ENCODE data around the gene MAP3K1. TPM values are rescaled to one million over a fixed set of nuclear protein-coding genes. Genes with fewer than 3 reads are reported as not detected.

The MAP3K1 gene
- total and polyA plus RNA-seq, 5 donors from 2014 or later: 64.3 to 110 (median 81.1) TPM

DNA sequence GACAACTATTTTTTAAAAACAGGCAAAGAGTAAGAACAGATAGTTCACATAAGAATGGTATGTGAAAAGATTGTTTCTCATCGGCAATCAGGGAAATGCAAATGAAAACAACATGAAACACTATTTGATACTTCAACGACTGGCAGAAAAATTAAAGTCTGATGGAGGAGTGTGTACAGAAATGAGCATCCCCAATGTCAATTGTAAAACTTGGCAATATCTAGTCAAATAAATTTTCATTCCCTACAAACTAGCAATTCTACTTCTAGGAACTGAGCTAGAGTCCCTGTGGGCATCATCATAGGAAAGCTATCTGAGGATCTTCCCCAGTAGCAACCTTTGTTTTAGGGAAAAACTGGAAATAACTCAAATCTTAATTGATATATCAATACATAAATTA, 29.0 kb upstream of the MAP3K1 start:
- peaks cover 4% of the 10 kb centered on the region for H3K27me3 Mint-ChIP-seq
- H3K36me3 Mint-ChIP-seq: no peaks in the 10 kb centered on the region
- no peak overlapping the region for H3K27ac ChIP-seq (ENCODE audit: insufficient read depth, low read length, poor library complexity, severe bottlenecking)
- no peaks in the 10 kb centered on the region for H3K9me3 ChIP-seq (ENCODE audit: control insufficient read depth in 2 of 2, low read length in 2 of 2)
- no peak overlapping the region for H3K4me3 Mint-ChIP-seq
- peaks cover 1 to 9% (median 3%) of the 10 kb centered on the region in 4 donors for H3K4me1 Mint-ChIP-seq
- no peaks in the 10 kb centered on the region for H3K36me3 ChIP-seq (ENCODE audit: control insufficient read depth, insufficient read depth, low read length)
- DNase-seq: no peak
- H3K27me3 ChIP-seq (ENCODE audit: control insufficient read depth, insufficient read depth, low read length): no peaks in the 10 kb centered on the region
- H3K4me3 ChIP-seq (ENCODE audit: low read depth, low read length): no peak overlapping the region
- H3K27ac Mint-ChIP-seq: no peak overlapping the region
- ATAC-seq (ENCODE audit: low read depth in 2 of 2): no peak
- H3K4me1 ChIP-seq (ENCODE audit: control insufficient read depth, insufficient read depth, low read length, poor library complexity, severe bottlenecking): no peaks in the 10 kb centered on the region
- no peaks in the 10 kb centered on the region for H3K9me3 Mint-ChIP-seq

DNA sequence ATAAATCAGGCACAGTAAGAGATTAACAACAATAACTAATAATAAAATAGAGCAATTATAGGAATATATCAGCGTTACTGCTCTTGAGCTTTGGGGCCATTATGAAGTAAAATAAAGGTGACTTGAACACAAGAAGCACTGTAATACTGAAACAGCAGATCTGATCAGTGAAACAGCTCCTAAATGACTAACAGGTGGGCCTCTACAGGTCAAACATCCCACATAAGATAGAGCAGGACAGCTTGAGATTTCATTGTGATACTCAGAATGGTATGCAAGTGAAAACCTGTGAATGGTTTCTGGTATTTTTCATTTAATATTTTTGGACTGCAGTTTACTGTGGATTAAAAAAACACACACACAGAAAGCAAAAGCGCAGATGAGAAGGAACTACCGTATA, 24.0 kb upstream of the MAP3K1 start:
- Mint-ChIP-seq H3K9me3 (no peaks in the 10 kb centered on the region), H3K27ac (peak overlapping the region in 2 of 3 donors; percentile 64 to 73), H3K4me3 (peak overlapping the region in 1 of 4 donors; percentile 88), H3K4me1 (peaks cover 5 to 11% (median 7%) of the 10 kb centered on the region in 4 donors), H3K27me3 (peaks cover 5% of the 10 kb centered on the region), H3K36me3 (no peaks in the 10 kb centered on the region)
- Histone ChIP-seq H3K36me3 (ENCODE audit: control insufficient read depth, insufficient read depth, low read length) (no peaks in the 10 kb centered on the region), H3K27me3 (ENCODE audit: control insufficient read depth, insufficient read depth, low read length) (no peaks in the 10 kb centered on the region), H3K27ac (ENCODE audit: insufficient read depth, low read length, poor library complexity, severe bottlenecking) (no peak overlapping the region), H3K4me3 (ENCODE audit: low read depth, low read length) (no peak overlapping the region), H3K4me1 (ENCODE audit: control insufficient read depth, insufficient read depth, low read length, poor library complexity, severe bottlenecking) (no peaks in the 10 kb centered on the region), H3K9me3 (ENCODE audit: control insufficient read depth in 2 of 2, low read length in 2 of 2) (no peaks in the 10 kb centered on the region)
- DNase-seq: peak in 1 of 3 donors; percentile 33
- no peak for ATAC-seq (ENCODE audit: low read depth in 2 of 2)

DNA sequence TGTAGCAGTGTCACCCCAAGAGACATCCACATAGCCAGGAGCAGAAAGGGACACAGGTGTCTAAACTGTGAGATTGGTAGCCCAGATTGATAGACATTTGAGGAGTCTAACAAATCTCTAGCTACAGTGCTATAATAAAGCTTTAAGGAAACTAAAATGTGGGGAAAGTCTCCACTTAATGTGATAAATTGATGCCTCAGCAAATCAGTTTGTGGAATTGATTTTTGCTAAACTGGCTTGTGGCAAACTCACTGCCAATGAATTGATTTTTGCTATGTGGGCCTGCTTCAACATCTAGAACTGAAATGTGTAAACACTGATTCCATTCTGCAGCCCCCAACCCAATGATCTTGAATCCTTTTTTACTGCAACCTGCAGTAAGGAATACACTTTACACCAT, 16.8 kb upstream of the MAP3K1 start:
- no peak for ATAC-seq (ENCODE audit: low read depth in 2 of 2)
- H3K36me3 ChIP-seq (ENCODE audit: control insufficient read depth, insufficient read depth, low read length): no peaks in the 10 kb centered on the region

DNA sequence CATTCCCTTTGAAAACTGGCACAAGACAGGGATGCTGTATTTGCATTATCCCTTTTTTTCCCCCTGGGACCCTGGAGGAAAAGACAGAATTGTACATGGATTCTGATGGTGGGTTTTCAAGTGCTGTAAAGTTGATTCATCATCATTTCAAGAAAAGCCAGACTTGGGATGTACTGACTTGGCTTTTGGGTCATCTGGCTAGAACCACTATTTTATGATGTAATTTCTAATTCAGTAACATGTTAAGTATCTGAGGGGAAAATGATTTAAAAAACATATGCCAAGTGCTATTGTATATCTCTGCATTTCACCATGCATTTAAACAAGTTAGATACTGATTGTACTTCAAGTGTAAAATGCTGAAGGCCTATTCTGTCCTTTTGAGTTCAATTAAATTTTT, 15.2 kb upstream of the MAP3K1 start:
- Mint-ChIP-seq H3K4me3 (no peak overlapping the region), H3K27ac (no peak overlapping the region), H3K27me3 (peaks cover 21% of the 10 kb centered on the region), H3K4me1 (peaks cover 10 to 17% (median 14%) of the 10 kb centered on the region in 4 donors), H3K9me3 (no peaks in the 10 kb centered on the region), H3K36me3 (no peaks in the 10 kb centered on the region)
- DNase-seq (no peak), ATAC-seq (ENCODE audit: low read depth in 2 of 2) (no peak)
- Histone ChIP-seq H3K4me1 (ENCODE audit: control insufficient read depth, insufficient read depth, low read length, poor library complexity, severe bottlenecking) (peaks cover 10% of the 10 kb centered on the region), H3K4me3 (ENCODE audit: low read depth, low read length) (no peak overlapping the region), H3K9me3 (ENCODE audit: control insufficient read depth in 2 of 2, low read length in 2 of 2) (no peaks in the 10 kb centered on the region), H3K27me3 (ENCODE audit: control insufficient read depth, insufficient read depth, low read length) (no peaks in the 10 kb centered on the region), H3K36me3 (ENCODE audit: control insufficient read depth, insufficient read depth, low read length) (no peaks in the 10 kb centered on the region), H3K27ac (ENCODE audit: insufficient read depth, low read length, poor library complexity, severe bottlenecking) (no peak overlapping the region)

More for the DNA sequence above, 16.8 kb upstream of the MAP3K1 start:
- H3K27ac Mint-ChIP-seq: no peak overlapping the region
- H3K27ac ChIP-seq (ENCODE audit: insufficient read depth, low read length, poor library complexity, severe bottlenecking): no peak overlapping the region
- H3K27me3 ChIP-seq (ENCODE audit: control insufficient read depth, insufficient read depth, low read length): no peaks in the 10 kb centered on the region
- H3K4me3 ChIP-seq (ENCODE audit: low read depth, low read length): no peak overlapping the region
- H3K9me3 Mint-ChIP-seq: no peaks in the 10 kb centered on the region
- H3K4me1 ChIP-seq (ENCODE audit: control insufficient read depth, insufficient read depth, low read length, poor library complexity, severe bottlenecking): peaks cover 1% of the 10 kb centered on the region
- no peak for DNase-seq
- H3K27me3 Mint-ChIP-seq: peaks cover 21% of the 10 kb centered on the region
- H3K4me1 Mint-ChIP-seq: peaks cover under 1 to 6% (median 5%) of the 10 kb centered on the region in 4 donors
- no peaks in the 10 kb centered on the region for H3K36me3 Mint-ChIP-seq
- no peak overlapping the region for H3K4me3 Mint-ChIP-seq
- no peaks in the 10 kb centered on the region for H3K9me3 ChIP-seq (ENCODE audit: control insufficient read depth in 2 of 2, low read length in 2 of 2)

DNA sequence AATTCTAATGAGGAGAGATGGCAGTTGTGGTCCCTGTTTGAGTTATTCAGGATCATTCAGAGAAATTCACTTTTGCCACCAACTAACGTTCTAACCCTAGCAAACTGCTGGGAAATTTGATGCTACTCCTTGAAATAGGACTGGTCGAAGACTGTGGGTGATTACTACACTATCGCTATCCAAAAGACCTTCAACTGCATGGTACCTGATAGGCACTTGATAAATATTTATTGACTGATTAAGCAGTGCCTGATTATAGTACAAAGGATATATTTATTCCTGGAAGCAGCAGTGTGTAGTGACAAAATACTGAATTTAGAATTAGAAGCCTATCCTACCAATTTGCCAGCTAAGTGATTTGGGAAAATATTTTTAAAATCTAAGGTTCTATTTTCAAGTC, 14.1 kb upstream of the MAP3K1 start:
- Histone ChIP-seq H3K4me1 (ENCODE audit: control insufficient read depth, insufficient read depth, low read length, poor library complexity, severe bottlenecking) (peaks cover 10% of the 10 kb centered on the region), H3K9me3 (ENCODE audit: control insufficient read depth in 2 of 2, low read length in 2 of 2) (no peaks in the 10 kb centered on the region), H3K36me3 (ENCODE audit: control insufficient read depth, insufficient read depth, low read length) (no peaks in the 10 kb centered on the region), H3K27ac (ENCODE audit: insufficient read depth, low read length, poor library complexity, severe bottlenecking) (no peak overlapping the region), H3K27me3 (ENCODE audit: control insufficient read depth, insufficient read depth, low read length) (no peaks in the 10 kb centered on the region), H3K4me3 (ENCODE audit: low read depth, low read length) (no peak overlapping the region)
- Mint-ChIP-seq H3K4me1 (peaks cover 8 to 17% (median 13%) of the 10 kb centered on the region in 4 donors), H3K9me3 (no peaks in the 10 kb centered on the region), H3K4me3 (no peak overlapping the region), H3K27me3 (peaks cover 17% of the 10 kb centered on the region), H3K27ac (no peak overlapping the region), H3K36me3 (no peaks in the 10 kb centered on the region)
- DNase-seq (no peak), ATAC-seq (ENCODE audit: low read depth in 2 of 2) (no peak)

DNA sequence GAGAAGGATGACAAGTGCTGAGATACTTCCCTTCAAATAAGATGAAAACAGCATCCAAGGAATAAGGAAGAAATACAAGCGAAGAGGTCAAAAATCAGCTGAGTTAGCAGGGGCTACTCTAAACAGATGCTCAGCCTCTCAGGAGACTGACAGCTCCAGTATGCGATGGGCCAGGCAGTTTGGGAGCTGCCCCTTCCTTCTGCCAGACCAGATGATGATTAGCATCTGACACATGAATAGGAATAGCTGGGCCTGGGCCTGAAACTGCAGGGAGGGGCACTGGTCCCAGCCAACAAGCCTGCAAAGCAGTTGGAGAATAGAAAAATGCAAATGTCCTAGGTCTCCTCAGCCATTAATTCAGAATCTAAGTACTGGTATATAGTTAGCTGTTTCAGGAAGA, 13.1 kb upstream of the MAP3K1 start:
- H3K27ac Mint-ChIP-seq: no peak overlapping the region
- no peak for DNase-seq
- no peaks in the 10 kb centered on the region for H3K27me3 ChIP-seq (ENCODE audit: control insufficient read depth, insufficient read depth, low read length)
- peaks cover 8 to 17% (median 13%) of the 10 kb centered on the region in 4 donors for H3K4me1 Mint-ChIP-seq
- no peak overlapping the region for H3K27ac ChIP-seq (ENCODE audit: insufficient read depth, low read length, poor library complexity, severe bottlenecking)
- no peak overlapping the region for H3K4me3 Mint-ChIP-seq
- no peak overlapping the region for H3K4me3 ChIP-seq (ENCODE audit: low read depth, low read length)
- H3K27me3 Mint-ChIP-seq: peaks cover 11% of the 10 kb centered on the region
- no peak for ATAC-seq (ENCODE audit: low read depth in 2 of 2)
- peaks cover 10% of the 10 kb centered on the region for H3K4me1 ChIP-seq (ENCODE audit: control insufficient read depth, insufficient read depth, low read length, poor library complexity, severe bottlenecking)
- no peaks in the 10 kb centered on the region for H3K36me3 Mint-ChIP-seq
- H3K9me3 ChIP-seq (ENCODE audit: control insufficient read depth in 2 of 2, low read length in 2 of 2): no peaks in the 10 kb centered on the region
- H3K36me3 ChIP-seq (ENCODE audit: control insufficient read depth, insufficient read depth, low read length): no peaks in the 10 kb centered on the region
- no peaks in the 10 kb centered on the region for H3K9me3 Mint-ChIP-seq

DNA sequence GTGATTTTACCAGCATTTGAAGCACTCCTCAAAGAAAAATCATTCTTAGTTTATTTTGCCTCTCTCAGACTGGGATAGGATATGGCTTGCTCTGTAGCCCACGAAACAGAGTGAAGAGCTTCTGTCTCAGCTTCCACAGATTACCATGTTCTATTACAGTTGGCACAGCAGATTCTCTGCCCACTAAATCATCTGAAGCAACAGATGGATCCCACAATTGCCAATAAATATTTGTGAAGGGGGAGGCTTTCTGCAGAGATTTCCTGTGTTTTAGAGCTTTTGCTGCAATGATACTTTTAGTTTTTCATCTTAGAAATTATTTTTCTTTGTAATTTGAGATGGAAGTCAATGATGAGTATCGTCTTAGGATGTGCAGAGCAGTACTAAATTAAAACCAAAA, 12.3 kb upstream of the MAP3K1 start:
- H3K27ac Mint-ChIP-seq: peak overlapping the region; percentile 16 to 86 (median 67)
- ATAC-seq (ENCODE audit: low read depth in 2 of 2) (no peak), DNase-seq (no peak)
- H3K27me3 ChIP-seq (ENCODE audit: control insufficient read depth, insufficient read depth, low read length): no peaks in the 10 kb centered on the region
- no peaks in the 10 kb centered on the region for H3K36me3 ChIP-seq (ENCODE audit: control insufficient read depth, insufficient read depth, low read length)
- no peak overlapping the region for H3K4me3 Mint-ChIP-seq
- H3K4me3 ChIP-seq (ENCODE audit: low read depth, low read length): no peak overlapping the region
- no peaks in the 10 kb centered on the region for H3K36me3 Mint-ChIP-seq
- peaks cover 9% of the 10 kb centered on the region for H3K27me3 Mint-ChIP-seq
- H3K27ac ChIP-seq (ENCODE audit: insufficient read depth, low read length, poor library complexity, severe bottlenecking): no peak overlapping the region
- H3K9me3 ChIP-seq (ENCODE audit: control insufficient read depth in 2 of 2, low read length in 2 of 2): no peaks in the 10 kb centered on the region
- H3K4me1 Mint-ChIP-seq: peaks cover 8 to 21% (median 15%) of the 10 kb centered on the region in 4 donors
- H3K9me3 Mint-ChIP-seq: no peaks in the 10 kb centered on the region
- H3K4me1 ChIP-seq (ENCODE audit: control insufficient read depth, insufficient read depth, low read length, poor library complexity, severe bottlenecking): peaks cover 10% of the 10 kb centered on the region

DNA sequence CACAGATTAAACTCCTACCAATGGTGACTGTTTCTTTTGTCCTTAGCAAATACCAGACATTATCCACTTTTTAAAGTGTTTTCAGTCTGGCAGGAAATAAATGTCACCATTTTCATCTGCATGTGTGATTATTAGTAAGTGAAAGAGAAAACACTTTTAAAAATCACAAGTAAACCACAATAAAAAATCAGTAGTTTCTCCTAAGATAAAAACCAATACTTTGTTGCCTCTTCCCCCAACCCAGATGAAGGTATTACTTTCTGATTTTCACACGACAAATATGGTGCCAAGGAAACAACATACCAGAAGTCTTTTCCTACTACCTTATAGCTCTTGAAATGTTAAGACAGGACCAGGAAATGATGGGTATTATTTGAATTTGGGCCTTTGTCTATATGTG, 11.5 kb upstream of the MAP3K1 start:
- Mint-ChIP-seq H3K4me1 (peaks cover 8 to 24% (median 14%) of the 10 kb centered on the region in 4 donors), H3K4me3 (no peak overlapping the region), H3K9me3 (no peaks in the 10 kb centered on the region), H3K36me3 (no peaks in the 10 kb centered on the region), H3K27ac (peak overlapping the region in 2 of 3 donors; percentile 67 to 86), H3K27me3 (peaks cover 9% of the 10 kb centered on the region)
- ATAC-seq (ENCODE audit: low read depth in 2 of 2): no peak
- Histone ChIP-seq H3K4me1 (ENCODE audit: control insufficient read depth, insufficient read depth, low read length, poor library complexity, severe bottlenecking) (peaks cover 10% of the 10 kb centered on the region), H3K36me3 (ENCODE audit: control insufficient read depth, insufficient read depth, low read length) (no peaks in the 10 kb centered on the region), H3K9me3 (ENCODE audit: control insufficient read depth in 2 of 2, low read length in 2 of 2) (no peaks in the 10 kb centered on the region), H3K27ac (ENCODE audit: insufficient read depth, low read length, poor library complexity, severe bottlenecking) (peak overlapping the region; percentile 20), H3K27me3 (ENCODE audit: control insufficient read depth, insufficient read depth, low read length) (no peaks in the 10 kb centered on the region), H3K4me3 (ENCODE audit: low read depth, low read length) (peak overlapping the region; percentile 14)
- DNase-seq: peak in 1 of 3 donors; percentile 37
